Type B pancreatic cell (in vitro differentiated cells): ENCODE results near the gene STK10. TPM values are rescaled to one million over a fixed set of nuclear protein-coding genes. Genes with fewer than 3 reads are reported as not detected.
"Not testable (repeated sequence)": the region's sequence is repeated elsewhere in the genome, so short reads cannot be mapped to it uniquely, and the experiment has no call there.

ENCODE experiments used
- DNase-seq: peaks from one replicate; pipeline ENCODE4 v3.0.0; 2021; ENCODE audit warnings: mixed read lengths; ENCODE audit not compliant: unreplicated experiment; ENCODE audit errors: extremely low spot score
- H3K27ac Mint-ChIP-seq: 2 replicates; pipeline ENCODE4 v1.8.0; 2021; ENCODE audit warnings: mild to moderate bottlenecking, mixed read lengths
- H3K27me3 Mint-ChIP-seq: 2 replicates; pipeline ENCODE4 v1.8.0; 2021; ENCODE audit warnings: mixed read lengths
- H3K36me3 Mint-ChIP-seq: 2 replicates; pipeline ENCODE4 v1.8.0; 2021; ENCODE audit warnings: mixed read lengths
- H3K4me1 Mint-ChIP-seq: one replicate; pipeline ENCODE4 v1.8.0; 2021; ENCODE audit warnings: mixed read lengths; ENCODE audit not compliant: unreplicated experiment
- H3K4me3 Mint-ChIP-seq: 2 replicates; pipeline ENCODE4 v1.8.0; 2021; ENCODE audit warnings: mild to moderate bottlenecking, mixed read lengths
- H3K9me3 Mint-ChIP-seq: 2 replicates; pipeline ENCODE4 v1.8.0; 2021; ENCODE audit warnings: mixed read lengths
- total RNA-seq: library from RNA; stranded (reverse); gene quantifications from 2 replicates; pipeline ENCODE4 v1.2.1, GENCODE V29; 2021; ENCODE audit warnings: low replicate concordance
- TF ChIP-seq, protein P1 (sequence below): fragments of 200-600 bp; sonication (generic); conservative IDR thresholded peaks from 2 replicates; pipeline ENCODE4 v1.5.0; 2021; ENCODE audit warnings: antibody characterized with exemption, mild to moderate bottlenecking

The STK10 gene
- total RNA-seq, 1 donor from 2014 or later, result 15.2 TPM

GRCh38 chr5:172151661-172152210 is 36.3 kb downstream of the STK10 start:
- Mint-ChIP-seq H3K27ac (no peak overlapping the region), H3K27me3 (no peaks in the 10 kb centered on the region), H3K4me1 (peaks cover 9% of the 10 kb centered on the region), H3K4me3 (no peak overlapping the region), H3K36me3 (peaks cover 18% of the 10 kb centered on the region), H3K9me3 (no peaks in the 10 kb centered on the region)
- TF ChIP-seq, protein P1, sequence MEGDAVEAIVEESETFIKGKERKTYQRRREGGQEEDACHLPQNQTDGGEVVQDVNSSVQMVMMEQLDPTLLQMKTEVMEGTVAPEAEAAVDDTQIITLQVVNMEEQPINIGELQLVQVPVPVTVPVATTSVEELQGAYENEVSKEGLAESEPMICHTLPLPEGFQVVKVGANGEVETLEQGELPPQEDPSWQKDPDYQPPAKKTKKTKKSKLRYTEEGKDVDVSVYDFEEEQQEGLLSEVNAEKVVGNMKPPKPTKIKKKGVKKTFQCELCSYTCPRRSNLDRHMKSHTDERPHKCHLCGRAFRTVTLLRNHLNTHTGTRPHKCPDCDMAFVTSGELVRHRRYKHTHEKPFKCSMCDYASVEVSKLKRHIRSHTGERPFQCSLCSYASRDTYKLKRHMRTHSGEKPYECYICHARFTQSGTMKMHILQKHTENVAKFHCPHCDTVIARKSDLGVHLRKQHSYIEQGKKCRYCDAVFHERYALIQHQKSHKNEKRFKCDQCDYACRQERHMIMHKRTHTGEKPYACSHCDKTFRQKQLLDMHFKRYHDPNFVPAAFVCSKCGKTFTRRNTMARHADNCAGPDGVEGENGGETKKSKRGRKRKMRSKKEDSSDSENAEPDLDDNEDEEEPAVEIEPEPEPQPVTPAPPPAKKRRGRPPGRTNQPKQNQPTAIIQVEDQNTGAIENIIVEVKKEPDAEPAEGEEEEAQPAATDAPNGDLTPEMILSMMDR, result no peak
- no peak for DNase-seq

DNA sequence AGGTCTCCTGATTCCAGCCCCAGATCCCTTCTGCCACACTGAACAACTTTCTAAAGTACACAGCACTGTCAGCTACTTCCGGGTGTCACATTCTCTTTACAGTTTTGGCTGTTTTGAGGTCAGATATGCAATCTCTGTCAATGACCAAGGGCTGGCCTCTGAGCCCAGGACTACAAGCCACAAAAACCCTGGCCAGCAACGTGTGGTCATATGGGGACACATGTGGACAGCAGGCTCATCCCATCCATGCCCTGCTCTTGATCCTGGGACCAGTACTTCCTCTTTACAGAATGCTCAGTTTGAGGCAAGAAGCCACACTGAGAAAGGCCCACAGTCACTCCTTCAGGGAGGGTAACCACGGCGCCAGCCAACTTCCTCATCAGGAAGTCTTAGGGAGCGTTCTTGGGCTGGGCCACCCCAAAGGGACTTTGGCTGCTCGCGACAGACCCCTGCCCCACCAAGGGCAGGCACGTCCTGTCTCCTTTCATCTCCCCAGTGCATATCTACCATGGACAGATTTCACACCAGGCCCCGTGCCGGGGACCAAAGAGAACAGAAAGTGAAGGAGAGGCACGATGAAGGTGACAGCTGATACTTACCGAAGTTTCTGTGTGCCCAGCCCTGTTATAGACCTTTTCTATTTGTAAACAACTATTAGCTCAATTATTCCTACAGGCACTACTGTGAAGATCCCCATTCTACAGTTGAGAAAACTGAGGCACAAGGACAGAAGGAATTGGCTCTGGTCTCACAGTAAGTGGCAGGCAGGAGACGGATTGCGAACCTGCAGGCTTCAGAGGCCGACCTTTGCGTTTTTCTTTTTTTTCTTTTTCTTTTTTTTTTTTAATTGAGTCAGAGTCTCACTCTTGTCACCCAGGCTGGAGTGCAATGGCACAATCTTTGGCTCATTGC is 37.3 kb downstream of the STK10 start:
- TF ChIP-seq, protein P1, result no peak
- peaks cover 16% of the 10 kb centered on the region for H3K36me3 Mint-ChIP-seq
- peaks cover 11% of the 10 kb centered on the region for H3K4me1 Mint-ChIP-seq
- DNase-seq, result no peak
- no peak overlapping the region for H3K4me3 Mint-ChIP-seq
- no peaks in the 10 kb centered on the region for H3K9me3 Mint-ChIP-seq
- no peak overlapping the region for H3K27ac Mint-ChIP-seq
- no peaks in the 10 kb centered on the region for H3K27me3 Mint-ChIP-seq

DNA sequence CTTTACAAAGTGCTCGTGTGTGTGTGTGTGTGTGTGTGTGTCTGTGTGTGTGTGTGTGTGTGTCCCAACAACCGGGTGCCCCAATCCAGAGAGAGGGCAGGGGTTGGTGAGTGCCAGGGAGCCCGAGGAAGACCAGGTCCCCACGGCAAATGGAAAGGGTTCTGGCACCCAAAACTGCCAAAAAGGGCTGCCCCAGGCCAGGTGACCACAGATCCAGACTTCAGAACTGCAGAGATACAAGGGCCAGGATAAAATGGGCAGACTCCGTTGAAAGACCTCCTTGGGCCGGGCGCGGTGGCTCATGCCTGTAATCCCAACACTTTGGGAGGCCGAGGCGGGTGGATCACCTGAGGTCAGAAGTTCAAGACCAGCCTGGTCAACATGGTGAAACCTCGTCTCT is 38.5 kb downstream of the STK10 start:
- peaks cover 12% of the 10 kb centered on the region for H3K36me3 Mint-ChIP-seq
- H3K4me3 Mint-ChIP-seq, H3K27ac Mint-ChIP-seq, H3K9me3 Mint-ChIP-seq, H3K27me3 Mint-ChIP-seq, DNase-seq: not testable (repeated sequence)
- peaks cover 18% of the 10 kb centered on the region for H3K4me1 Mint-ChIP-seq

- DNase-seq, result no peak
- Mint-ChIP-seq H3K36me3 (peaks cover 8% of the 10 kb centered on the region), H3K4me3 (no peak overlapping the region), H3K27ac (no peak overlapping the region), H3K9me3 (no peaks in the 10 kb centered on the region), H3K4me1 (peaks cover 22% of the 10 kb centered on the region), H3K27me3 (no peaks in the 10 kb centered on the region)
- TF ChIP-seq, protein P1, result no peak
Observed at GRCh38 chr5:172149073-172149472, 39.0 kb downstream of the STK10 start.

GRCh38 chr5:172148381-172148780 is 39.6 kb downstream of the STK10 start:
- Mint-ChIP-seq H3K4me3 (no peak overlapping the region), H3K9me3 (no peaks in the 10 kb centered on the region), H3K4me1 (peaks cover 23% of the 10 kb centered on the region), H3K27ac (no peak overlapping the region), H3K36me3 (peaks cover 3% of the 10 kb centered on the region), H3K27me3 (no peaks in the 10 kb centered on the region)
- no peak for DNase-seq
- TF ChIP-seq, protein P1, result no peak

- DNase-seq, result no peak
- TF ChIP-seq, protein P1, result no peak
- Mint-ChIP-seq H3K36me3 (peaks cover 3% of the 10 kb centered on the region), H3K4me1 (peaks cover 23% of the 10 kb centered on the region), H3K9me3 (no peaks in the 10 kb centered on the region), H3K27ac (no peak overlapping the region), H3K27me3 (no peaks in the 10 kb centered on the region), H3K4me3 (no peak overlapping the region)
Observed at GRCh38 chr5:172147857-172148256, 40.2 kb downstream of the STK10 start.
